ENCODE results near the gene PMEL. TPM values are rescaled to one million over a fixed set of nuclear protein-coding genes. Genes with fewer than 3 reads are reported as not detected.
A peak's percentile ranks its signal among the peaks of the same experiment; 100 is the strongest.

The PMEL gene
- total RNA-seq, 1 experiment from 2014 or later, result 72.2 TPM

- H3K27me3 Mint-ChIP-seq (ENCODE audit: low read depth), result no peaks in the 10 kb centered on the region
- H3K4me1 Mint-ChIP-seq, result peaks cover 26% of the 10 kb centered on the region
- H3K36me3 Mint-ChIP-seq, result peaks cover 15% of the 10 kb centered on the region
- POLR2A ChIA-PET, result no interaction called here
- H3K9me3 Mint-ChIP-seq, result no peaks in the 10 kb centered on the region
- peak; percentile 97 for DNase-seq (ENCODE audit: low spot score)
- peak; percentile 89 for ATAC-seq
- H3K27ac Mint-ChIP-seq, result peak within 1 kb of the TSS; percentile 99
- CTCF ChIA-PET, result interaction anchor here (0.6 to 1.2 kb wide), 2 partner anchors 27 to 71 kb away, joined by 3 to 4 read pairs; no protein-coding TSS in a partner anchor
- TF ChIP-seq HMGA2 (CRISPR knock-in tag; IDR thresholded peaks at IDR 0.05) (no peak), CREB1 (CRISPR knock-in tag; IDR thresholded peaks at IDR 0.05) (no peak), SMAD4 (CRISPR knock-in tag; IDR thresholded peaks at IDR 0.05) (no peak), ZMAT4 (CRISPR knock-in tag; IDR thresholded peaks at IDR 0.05) (no peak), ZBTB43 (CRISPR knock-in tag; IDR thresholded peaks at IDR 0.05) (no peak), E2F5 (CRISPR knock-in tag; IDR thresholded peaks at IDR 0.05) (peak; percentile 44; the same call in 1 of the 2 replicates), SP1 (CRISPR knock-in tag; conservative IDR thresholded peaks at IDR 0.05) (peak; percentile 84), RORB (CRISPR knock-in tag; IDR thresholded peaks at IDR 0.05) (no peak), ZNF423 (CRISPR knock-in tag; IDR thresholded peaks at IDR 0.05) (no peak), ZNF232 (CRISPR knock-in tag; IDR thresholded peaks at IDR 0.05) (no peak), PRDM15 (CRISPR knock-in tag; IDR thresholded peaks at IDR 0.05) (peak; percentile 51; the same call in 1 of the 2 replicates), FOXP4 (CRISPR knock-in tag; IDR thresholded peaks at IDR 0.05) (no peak), E2F4 (CRISPR knock-in tag; IDR thresholded peaks at IDR 0.05; ENCODE audit: borderline replicate concordance, low read depth) (no peak), NFYB (CRISPR knock-in tag; conservative IDR thresholded peaks at IDR 0.05; ENCODE audit: low read depth) (peak; percentile 74)
- peak within 1 kb of the TSS; percentile 99 for H3K4me3 Mint-ChIP-seq
These were observed 803 bp upstream of the PMEL start, which contains the start of gene CDK2 for GRCh38 chr12:55966408-55967281. Gene CDK2 (plus strand): TSS chr12:55966830. CDS start chr12:55967009, 179 bp downstream.

Measured in WTC11 (cell line).